ENCODE data around the gene PRH2. TPM values are rescaled to one million over a fixed set of nuclear protein-coding genes. Genes with fewer than 3 reads are reported as not detected.

PRH2 gene
- total RNA-seq (2014; rRNA removed; shearing (Covaris generic)) = 0.91 and 0.98 TPM in 2 replicates

DNA sequence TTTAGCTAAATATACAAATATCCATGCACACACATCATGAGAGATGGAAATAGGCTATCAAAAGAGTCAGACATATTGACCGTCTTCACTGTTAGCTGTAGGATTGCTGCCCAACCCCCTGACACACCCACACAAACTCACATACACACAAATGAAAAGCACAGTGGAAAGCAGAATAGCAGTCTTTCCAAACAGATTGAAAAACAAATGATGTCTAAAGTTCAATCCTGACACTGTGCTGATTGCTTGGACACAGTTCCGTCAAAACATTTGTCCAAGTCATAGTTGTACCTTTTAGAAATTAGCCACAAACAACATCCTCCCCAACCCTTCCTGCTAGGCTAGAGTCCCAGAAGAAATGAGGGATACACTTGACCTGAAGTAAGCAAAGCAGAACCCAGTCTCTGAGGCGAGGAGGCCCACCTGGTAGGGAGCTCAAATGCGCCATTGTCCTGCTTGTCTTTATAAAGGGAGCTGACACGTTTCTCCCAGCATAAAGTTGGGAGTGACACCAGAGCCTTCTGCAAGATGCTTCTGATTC lies at the start of gene PRH2:
TSS of gene PRH2 (plus strand) at position 491 of the 541 bp plus-strand sequence. CDS start at position 529, 38 bp downstream.

GRCh38 chr12:10884086-10884725 lies 44.8 kb upstream of the PRH2 start, which contains the start of gene PRH1:
Gene PRH1 (minus strand): TSS chr12:10884255. CDS start chr12:10884217, 38 bp downstream.

GRCh38 chr12:10909462-10909861 lies 19.6 kb upstream of the PRH2 start, which contains the start of gene TAS2R13:
Gene TAS2R13 (minus strand): TSS chr12:10909562. CDS start chr12:10909298, 264 bp downstream.

GRCh38 chr12:10939163-10939562 lies 10.1 kb downstream of the PRH2 start, which contains the start of gene TAS2R14:
Gene TAS2R14 (minus strand): TSS chr12:10939263. CDS start chr12:10939207, 56 bp downstream.

Other genes with a start within 250 kb of the PRH2 start
- gene YBX3, start 205.9 kb upstream of the PRH2 start, total RNA-seq (2014; rRNA removed; shearing (Covaris generic)) = 167 and 178 TPM in 2 replicates
- gene TAS2R7, start 126.6 kb upstream of the PRH2 start, total RNA-seq (2014; rRNA removed; shearing (Covaris generic)) = not detected in 2 replicates
- not detected in 2 replicates for gene TAS2R8, start 122.0 kb upstream of the PRH2 start, total RNA-seq (2014; rRNA removed; shearing (Covaris generic))
- not detected in 2 replicates for gene TAS2R9, start 119.1 kb upstream of the PRH2 start, total RNA-seq (2014; rRNA removed; shearing (Covaris generic))
- gene TAS2R10, start 102.9 kb upstream of the PRH2 start, total RNA-seq (2014; rRNA removed; shearing (Covaris generic)) = 0.75 TPM in 1 of 2 replicates, not detected in the other
- 9.5 and 14.6 TPM in 2 replicates for gene PRR4, start 79.8 kb upstream of the PRH2 start, total RNA-seq (2014; rRNA removed; shearing (Covaris generic))
- gene PRH1, start 45.0 kb upstream of the PRH2 start, total RNA-seq (2014; rRNA removed; shearing (Covaris generic)) = 6.1 and 15.7 TPM in 2 replicates
- gene TAS2R13, start 19.7 kb upstream of the PRH2 start, total RNA-seq (2014; rRNA removed; shearing (Covaris generic)) = 0.24 and 0.79 TPM in 2 replicates
- gene TAS2R14, start 10.0 kb downstream of the PRH2 start, total RNA-seq (2014; rRNA removed; shearing (Covaris generic)) = 1.5 and 2.2 TPM in 2 replicates
- 0.48 and 0.87 TPM in 2 replicates for gene TAS2R50, start 57.7 kb downstream of the PRH2 start, total RNA-seq (2014; rRNA removed; shearing (Covaris generic))
- gene TAS2R20, start 69.1 kb downstream of the PRH2 start, total RNA-seq (2014; rRNA removed; shearing (Covaris generic)) = 0.24 and 0.91 TPM in 2 replicates
- 1.5 and 3.2 TPM in 2 replicates for gene TAS2R19, start 93.4 kb downstream of the PRH2 start, total RNA-seq (2014; rRNA removed; shearing (Covaris generic))
- 1.1 and 1.2 TPM in 2 replicates for gene TAS2R31, start 102.2 kb downstream of the PRH2 start, total RNA-seq (2014; rRNA removed; shearing (Covaris generic))
- 0.38 and 0.61 TPM in 2 replicates for gene TAS2R46, start 133.1 kb downstream of the PRH2 start, total RNA-seq (2014; rRNA removed; shearing (Covaris generic))
- gene TAS2R43, start 163.1 kb downstream of the PRH2 start, total RNA-seq (2014; rRNA removed; shearing (Covaris generic)) = not detected in 2 replicates
- gene TAS2R30, start 205.4 kb downstream of the PRH2 start, total RNA-seq (2014; rRNA removed; shearing (Covaris generic)) = 2.4 and 3.0 TPM in 2 replicates
- 15.3 and 16.5 TPM in 2 replicates for gene SMIM10L1, start 242.0 kb downstream of the PRH2 start, total RNA-seq (2014; rRNA removed; shearing (Covaris generic))